GM12878 (cell line): ENCODE data around the gene PRCD. TPM values are rescaled to one million over a fixed set of nuclear protein-coding genes. Genes with fewer than 3 reads are reported as not detected.
A peak's percentile ranks its signal among the peaks of the same experiment; 100 is the strongest.

Experiments used
- ATAC-seq: fragments of 200-7000 bp; cut with Tn5 transposase; 3 replicates; pipeline ENCODE4 v1.9.1; 2020; ENCODE audit warnings: mild to moderate bottlenecking, moderate library complexity
- BruUV-seq: library from RNA; stranded (reverse); fragments of 400-500 nt; replicated peaks from 2 replicates; lab custom pipeline; 2021; lab: Mats Ljungman, UMichigan
- CTCF ChIA-PET: fragments of 300-600 bp; sonication (Branson Sonifier 250); formaldehyde crosslinking; extraction: SDS; loops from one replicate; lab custom pipeline; 2021; ENCODE audit warnings: inconsistent platforms; lab: Yijun Ruan, JAX
- POLR2A ChIA-PET: fragments of 350-600 bp; formaldehyde crosslinking; extraction: SDS; loops from one replicate; lab custom pipeline; 2021; ENCODE audit warnings: inconsistent platforms; lab: Charles Lee
- RAD21 ChIA-PET: fragments of 300-600 bp; sonication (Branson Sonifier 250); formaldehyde crosslinking; loops from one replicate; lab custom pipeline; 2023; ENCODE audit warnings: antibody characterized with exemption; ENCODE audit not compliant: unreplicated experiment; lab: Charles Lee
- SMC1A ChIA-PET: fragments of 300-600 bp; sonication (Branson Sonifier 250); formaldehyde crosslinking; loops from one replicate; lab custom pipeline; 2023; ENCODE audit not compliant: unreplicated experiment, uncharacterized antibody; lab: Charles Lee
- DNase-seq: peaks from one replicate; pipeline ENCODE4 v3.0.0-alpha.2; 2011; ENCODE audit warnings: low read depth, low spot score
- FAIRE-seq: peaks from 3 replicates; lab custom pipeline; 2011; peaks lifted over from hg19 to GRCh38; lab: Jason Lieb, UNC
- H2AFZ ChIP-seq: 2 replicates; pipeline ENCODE4 v1.6.0; 2011; ENCODE audit warnings: low read depth, low read length, control low read depth; ENCODE audit not compliant: control insufficient read depth
- H3K27ac ChIP-seq: 2 replicates; pipeline ENCODE4 v1.5.1; 2011; ENCODE audit warnings: control low read depth; ENCODE audit not compliant: control insufficient read depth, insufficient read depth
- H3K27me3 ChIP-seq, 2 experiments: replicated peaks in 1 of 2; 2 replicates each; pipeline versions ENCODE4 v1.6.0 to v1.6.1; 2011; ENCODE audit warnings: low read length in 1 of 2; ENCODE audit not compliant: control insufficient read depth in 2 of 2, insufficient read depth in 2 of 2
- H3K36me3 ChIP-seq, 2 experiments: 2 replicates each; pipeline ENCODE4 v1.5.1; 2011; ENCODE audit warnings: low read length in 1 of 2; ENCODE audit not compliant: control insufficient read depth in 2 of 2, insufficient read depth in 2 of 2
- H3K4me1 ChIP-seq: 2 replicates; pipeline ENCODE4 v1.6.1; 2011; ENCODE audit warnings: mild to moderate bottlenecking, low read length, moderate library complexity, mixed read lengths; ENCODE audit not compliant: control insufficient read depth, insufficient read depth
- H3K4me2 ChIP-seq: 2 replicates; pipeline ENCODE4 v1.6.0; 2011; ENCODE audit warnings: control low read depth; ENCODE audit not compliant: control insufficient read depth, insufficient read depth
- H3K4me3 ChIP-seq: fragments of 200-600 bp; sonication (generic); 2 replicates; pipeline ENCODE4 v1.5.1; 2016
- H3K79me2 ChIP-seq: 2 replicates; pipeline ENCODE4 v1.6.0; 2011; ENCODE audit warnings: low read length; ENCODE audit not compliant: control insufficient read depth, insufficient read depth
- H3K9ac ChIP-seq: 2 replicates; pipeline ENCODE4 v1.8.0; 2011; ENCODE audit warnings: low read length, control low read depth, mixed read lengths; ENCODE audit not compliant: control insufficient read depth, insufficient read depth
- H3K9me3 ChIP-seq: replicated peaks from 3 replicates; pipeline ENCODE4 v1.5.1; 2011; ENCODE audit warnings: mild to moderate bottlenecking, low read length; ENCODE audit not compliant: control insufficient read depth, insufficient read depth
- H4K20me1 ChIP-seq: 2 replicates; pipeline ENCODE4 v1.6.0; 2011; ENCODE audit not compliant: control insufficient read depth, insufficient read depth
- NR2F1 ChIP-seq: fragments of 450-650 bp; conservative IDR thresholded peaks from 2 replicates; pipeline ENCODE4 v1.6.1; 2017; ENCODE audit warnings: mild to moderate bottlenecking
- WGBS: methylation state at CpG from one replicate; pipeline ENCODE4 v1.1.6; 2016; ENCODE audit warnings: low lambda C conversion rate; ENCODE audit not compliant: insufficient replicate concordance, insufficient coverage; ENCODE audit errors: missing lambda C conversion rate; 5-methylcytosine and 5-hydroxymethylcytosine counted together
- in situ Hi-C: fragments of 300-500 bp; cut with MboI; formaldehyde crosslinking; loops from 9 replicates; pipeline ENCODE4 v1.14.3; 2018; ENCODE audit warnings: mixed read lengths
- intact Hi-C: fragments of 100-400 bp; cut with micrococcal nuclease; formaldehyde crosslinking; loops from one replicate; pipeline ENCODE4 v1.14.2; 2022; ENCODE audit not compliant: unreplicated experiment
- polyA plus RNA-seq, 11 experiments: library from polyadenylated mRNA; depleted of rRNA in 4 of 11; unstranded in 6 of 11; stranded (reverse) in 5 of 11; fragments of >200 nt; fragmentation: Nextera tagmentation in 4 of 11; fragmentation: Illumina TruSeq in 1 of 11; extraction: Ambion mirVana in 4 of 11; extraction: Trizol in 1 of 11; gene quantifications; 1 replicate in 1 of 11; 2 replicates in 10 of 11; pipeline versions ENCODE4 v1.2.1 to v1.2.3, GENCODE V29; 2011 to 2016; ENCODE audit warnings: inconsistent platforms in 2 of 11, missing spikeins in 2 of 11, low read depth in 1 of 11
- total RNA-seq, 4 experiments: library from RNA; depleted of rRNA in 3 of 4; stranded (reverse); fragments of >200 nt in 3 of 4; fragmentation: Illumina TruSeq in 1 of 4; extraction: Trizol in 1 of 4; gene quantifications; 2 replicates each; pipeline versions ENCODE4 v1.2.1 to v1.2.3, GENCODE V29; 2013 to 2021
- TF ChIP-seq, protein P1 (sequence below): IDR thresholded peaks from 2 replicates; pipeline ENCODE4 v1.6.1; 2011; ENCODE audit warnings: mild to moderate bottlenecking, low read depth, low read length, moderate library complexity; ENCODE audit not compliant: insufficient replicate concordance
- TF ChIP-seq, protein P2 (sequence below): fragments of 450-650 bp; IDR thresholded peaks from 2 replicates; pipeline ENCODE4 v1.6.1; 2017; ENCODE audit warnings: mild to moderate bottlenecking, moderate library complexity

Gene PRCD
- total and polyA plus RNA-seq, 10 of the 15 experiments (the other 5 are each of a cell fraction or from before 2014, with no cell fraction given): 0.18 to 0.95 (median 0.34) TPM; not detected in 4

DNA sequence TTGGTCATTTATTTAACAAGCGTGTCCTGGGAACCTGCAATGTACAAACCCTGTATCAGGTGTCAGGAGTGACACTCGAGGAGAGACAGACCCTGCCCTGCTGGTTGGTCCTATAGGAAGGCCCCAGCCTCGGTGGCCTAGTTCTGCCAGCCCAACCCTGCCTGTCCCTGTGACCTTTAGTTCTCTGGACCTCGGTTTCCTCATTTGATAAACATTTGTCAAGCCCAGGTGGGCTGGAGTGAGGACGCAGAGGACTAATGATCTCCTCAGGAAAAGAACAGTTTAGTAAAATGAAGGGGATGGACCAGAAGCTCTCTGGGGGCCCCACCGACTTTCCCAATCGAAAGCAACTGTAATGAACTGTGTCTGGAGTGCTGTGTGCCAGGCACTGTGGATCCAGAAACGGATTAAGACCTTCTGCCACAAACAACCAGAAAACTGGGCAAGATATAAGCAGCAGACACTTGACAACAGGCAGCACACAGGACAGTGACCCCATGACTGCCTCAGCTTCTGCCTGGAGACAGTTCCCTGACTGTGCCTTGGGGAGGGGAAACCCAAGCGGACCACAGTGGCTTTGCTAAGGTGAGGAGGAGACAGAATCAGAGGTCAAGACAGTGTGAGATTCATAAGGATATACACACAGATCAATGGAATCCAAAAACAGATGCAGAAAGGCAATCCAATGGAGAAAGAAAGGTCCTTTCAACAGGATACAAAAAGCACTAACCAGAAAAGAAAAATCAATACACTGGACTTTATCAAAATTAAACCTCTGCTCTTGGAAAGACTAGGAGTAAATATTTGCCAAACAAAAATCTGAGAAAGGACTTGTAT is 8.8 kb downstream of the PRCD start:
- no TSS peak for BruUV-seq
- ChIA-PET SMC1A (interaction anchor here (0.5 to 1.4 kb wide), 5 partner anchors 9 to 330 kb away, joined by 3 to 4 read pairs (median 3); no protein-coding TSS in a partner anchor), POLR2A (interaction anchor here (1.0 to 1.2 kb wide), 2 partner anchors 9 to 11 kb away, joined by 3 to 4 read pairs; no protein-coding TSS in a partner anchor), RAD21 (interaction anchor here (0.8 to 2.5 kb wide), 4 partner anchors 10 to 24 kb away, joined by 3 to 15 read pairs (median 3); no protein-coding TSS in a partner anchor), CTCF (interaction anchor here (1.0 to 2.4 kb wide), 8 partner anchors 12 to 133 kb away, joined by 3 to 19 read pairs (median 4); no protein-coding TSS in a partner anchor)
- TF ChIP-seq, protein P1, sequence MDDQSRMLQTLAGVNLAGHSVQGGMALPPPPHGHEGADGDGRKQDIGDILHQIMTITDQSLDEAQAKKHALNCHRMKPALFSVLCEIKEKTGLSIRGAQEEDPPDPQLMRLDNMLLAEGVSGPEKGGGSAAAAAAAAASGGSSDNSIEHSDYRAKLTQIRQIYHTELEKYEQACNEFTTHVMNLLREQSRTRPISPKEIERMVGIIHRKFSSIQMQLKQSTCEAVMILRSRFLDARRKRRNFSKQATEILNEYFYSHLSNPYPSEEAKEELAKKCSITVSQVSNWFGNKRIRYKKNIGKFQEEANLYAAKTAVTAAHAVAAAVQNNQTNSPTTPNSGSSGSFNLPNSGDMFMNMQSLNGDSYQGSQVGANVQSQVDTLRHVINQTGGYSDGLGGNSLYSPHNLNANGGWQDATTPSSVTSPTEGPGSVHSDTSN: no peak
- TF ChIP-seq, protein P2, sequence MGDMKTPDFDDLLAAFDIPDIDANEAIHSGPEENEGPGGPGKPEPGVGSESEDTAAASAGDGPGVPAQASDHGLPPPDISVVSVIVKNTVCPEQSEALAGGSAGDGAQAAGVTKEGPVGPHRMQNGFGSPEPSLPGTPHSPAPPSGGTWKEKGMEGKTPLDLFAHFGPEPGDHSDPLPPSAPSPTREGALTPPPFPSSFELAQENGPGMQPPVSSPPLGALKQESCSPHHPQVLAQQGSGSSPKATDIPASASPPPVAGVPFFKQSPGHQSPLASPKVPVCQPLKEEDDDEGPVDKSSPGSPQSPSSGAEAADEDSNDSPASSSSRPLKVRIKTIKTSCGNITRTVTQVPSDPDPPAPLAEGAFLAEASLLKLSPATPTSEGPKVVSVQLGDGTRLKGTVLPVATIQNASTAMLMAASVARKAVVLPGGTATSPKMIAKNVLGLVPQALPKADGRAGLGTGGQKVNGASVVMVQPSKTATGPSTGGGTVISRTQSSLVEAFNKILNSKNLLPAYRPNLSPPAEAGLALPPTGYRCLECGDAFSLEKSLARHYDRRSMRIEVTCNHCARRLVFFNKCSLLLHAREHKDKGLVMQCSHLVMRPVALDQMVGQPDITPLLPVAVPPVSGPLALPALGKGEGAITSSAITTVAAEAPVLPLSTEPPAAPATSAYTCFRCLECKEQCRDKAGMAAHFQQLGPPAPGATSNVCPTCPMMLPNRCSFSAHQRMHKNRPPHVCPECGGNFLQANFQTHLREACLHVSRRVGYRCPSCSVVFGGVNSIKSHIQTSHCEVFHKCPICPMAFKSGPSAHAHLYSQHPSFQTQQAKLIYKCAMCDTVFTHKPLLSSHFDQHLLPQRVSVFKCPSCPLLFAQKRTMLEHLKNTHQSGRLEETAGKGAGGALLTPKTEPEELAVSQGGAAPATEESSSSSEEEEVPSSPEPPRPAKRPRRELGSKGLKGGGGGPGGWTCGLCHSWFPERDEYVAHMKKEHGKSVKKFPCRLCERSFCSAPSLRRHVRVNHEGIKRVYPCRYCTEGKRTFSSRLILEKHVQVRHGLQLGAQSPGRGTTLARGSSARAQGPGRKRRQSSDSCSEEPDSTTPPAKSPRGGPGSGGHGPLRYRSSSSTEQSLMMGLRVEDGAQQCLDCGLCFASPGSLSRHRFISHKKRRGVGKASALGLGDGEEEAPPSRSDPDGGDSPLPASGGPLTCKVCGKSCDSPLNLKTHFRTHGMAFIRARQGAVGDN: 0 out of 2 replicates have a peak, but pooled peaks have one; percentile 18
- 0 out of 2 replicates have a peak, but pooled peaks have one; percentile 26 for TF ChIP-seq NR2F1
- DNase-seq (no peak), FAIRE-seq (no peak), ATAC-seq (peak; percentile 53)
- in situ Hi-C loops: no loop called here
- Histone ChIP-seq H2AFZ (no peak overlapping the region), H3K4me2 (no peak overlapping the region; the same call in 1 of the 2 replicates), H3K27me3 (peaks cover 0 to under 1% of the 10 kb centered on the region in 2 experiments; a peak in 2 of 4 replicates), H3K9me3 (no peaks in the 10 kb centered on the region), H3K36me3 (no peaks in the 10 kb centered on the region; a peak in 1 of 4 replicates), H3K79me2 (no peaks in the 10 kb centered on the region), H4K20me1 (no peaks in the 10 kb centered on the region), H3K27ac (no peak overlapping the region), H3K4me3 (no peak overlapping the region), H3K4me1 (no peaks in the 10 kb centered on the region; the same call in 1 of the 2 replicates), H3K9ac (peak overlapping the region; percentile 1)
- intact Hi-C loops: no loop called here
- 44% methylated on average over 9 of the region's 9 CpGs for WGBS
